BJ (cell line): ENCODE measurements around the gene MTA2. TPM values are rescaled to one million over a fixed set of nuclear protein-coding genes. Genes with fewer than 3 reads are reported as not detected.
"Not testable (repeated sequence)": the region's sequence is repeated elsewhere in the genome, so short reads cannot be mapped to it uniquely, and the experiment has no call there.

Source experiments
- CTCF ChIA-PET: fragments of 350-600 bp; formaldehyde crosslinking; extraction: SDS; loops from one replicate; lab custom pipeline; 2021; ENCODE audit warnings: antibody characterized with exemption, inconsistent platforms; lab: Yijun Ruan, JAX
- POLR2A ChIA-PET: fragments of 300-600 bp; sonication (Branson Sonifier 250); formaldehyde crosslinking; extraction: SDS; loops from one replicate; lab custom pipeline; 2021; ENCODE audit warnings: antibody characterized with exemption; lab: Charles Lee
- DNase-seq: peaks from one replicate; pipeline ENCODE4 v3.0.0-alpha.2; 2011; ENCODE audit warnings: low read depth
- H3K27me3 ChIP-seq: 2 replicates; pipeline ENCODE4 v1.6.0; 2011; ENCODE audit warnings: low read length; ENCODE audit not compliant: control insufficient read depth, insufficient read depth
- H3K36me3 ChIP-seq: 2 replicates; pipeline ENCODE4 v1.5.1; 2011; ENCODE audit warnings: low read length; ENCODE audit not compliant: control insufficient read depth, insufficient read depth
- H3K4me3 ChIP-seq: 2 replicates; pipeline ENCODE4 v1.5.1; 2011; ENCODE audit warnings: low read depth, mild to moderate bottlenecking, control low read depth, low read length
- polyA plus RNA-seq: library from polyadenylated mRNA; depleted of rRNA; stranded (reverse); fragments of >200 nt; gene quantifications from 2 replicates; pipeline ENCODE4 v1.2.3, GENCODE V29; 2011
- TF ChIP-seq, protein P1 (sequence below): IDR thresholded peaks from 2 replicates; pipeline ENCODE4 v1.5.1; 2011; ENCODE audit warnings: low read depth, mild to moderate bottlenecking, control low read depth, inconsistent platforms, low read length, moderate library complexity; ENCODE audit not compliant: insufficient read depth

Gene MTA2
- polyA plus RNA-seq, 1 experiment: 16.4 TPM

DNA sequence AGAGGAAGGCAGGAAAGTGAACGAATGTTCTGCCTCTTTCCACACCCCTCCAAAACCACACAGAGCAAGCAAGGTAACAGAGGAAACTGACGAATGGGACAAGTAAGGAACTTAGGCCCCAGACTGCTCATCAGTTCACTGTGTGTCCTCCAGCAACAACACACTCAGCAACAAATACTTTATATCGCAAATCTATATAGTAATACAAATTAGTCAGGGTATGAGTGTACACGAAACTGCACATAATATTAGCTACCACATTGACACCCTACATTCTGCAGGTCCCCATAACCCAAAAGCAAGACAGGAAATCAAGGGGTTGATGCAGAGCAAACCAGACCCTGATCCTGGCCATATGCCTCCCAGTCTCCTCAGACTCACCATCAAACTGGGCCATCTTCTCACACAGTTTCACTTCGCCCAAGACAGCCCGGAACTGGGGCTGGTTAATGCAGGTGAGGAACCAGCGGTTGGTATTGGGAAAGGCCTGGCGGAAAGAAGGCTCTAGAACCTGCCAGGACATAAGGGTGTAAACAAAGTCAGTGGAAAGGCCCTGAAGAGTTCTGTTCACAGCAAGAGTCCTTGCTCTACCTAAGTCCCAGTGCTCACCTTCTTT, 34.5 kb downstream of the MTA2 start:
- no peaks in the 10 kb centered on the region for H3K27me3 ChIP-seq
- CTCF ChIA-PET: interaction anchor here (1.2 kb wide), 1 partner anchor 24 kb away, joined by 4 read pairs; no protein-coding TSS in a partner anchor
- H3K36me3 ChIP-seq: peaks cover 32% of the 10 kb centered on the region
- POLR2A ChIA-PET: no interaction called here
- TF ChIP-seq, protein P1, sequence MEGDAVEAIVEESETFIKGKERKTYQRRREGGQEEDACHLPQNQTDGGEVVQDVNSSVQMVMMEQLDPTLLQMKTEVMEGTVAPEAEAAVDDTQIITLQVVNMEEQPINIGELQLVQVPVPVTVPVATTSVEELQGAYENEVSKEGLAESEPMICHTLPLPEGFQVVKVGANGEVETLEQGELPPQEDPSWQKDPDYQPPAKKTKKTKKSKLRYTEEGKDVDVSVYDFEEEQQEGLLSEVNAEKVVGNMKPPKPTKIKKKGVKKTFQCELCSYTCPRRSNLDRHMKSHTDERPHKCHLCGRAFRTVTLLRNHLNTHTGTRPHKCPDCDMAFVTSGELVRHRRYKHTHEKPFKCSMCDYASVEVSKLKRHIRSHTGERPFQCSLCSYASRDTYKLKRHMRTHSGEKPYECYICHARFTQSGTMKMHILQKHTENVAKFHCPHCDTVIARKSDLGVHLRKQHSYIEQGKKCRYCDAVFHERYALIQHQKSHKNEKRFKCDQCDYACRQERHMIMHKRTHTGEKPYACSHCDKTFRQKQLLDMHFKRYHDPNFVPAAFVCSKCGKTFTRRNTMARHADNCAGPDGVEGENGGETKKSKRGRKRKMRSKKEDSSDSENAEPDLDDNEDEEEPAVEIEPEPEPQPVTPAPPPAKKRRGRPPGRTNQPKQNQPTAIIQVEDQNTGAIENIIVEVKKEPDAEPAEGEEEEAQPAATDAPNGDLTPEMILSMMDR: no peak
- no peak for DNase-seq
- no peak overlapping the region for H3K4me3 ChIP-seq

DNA sequence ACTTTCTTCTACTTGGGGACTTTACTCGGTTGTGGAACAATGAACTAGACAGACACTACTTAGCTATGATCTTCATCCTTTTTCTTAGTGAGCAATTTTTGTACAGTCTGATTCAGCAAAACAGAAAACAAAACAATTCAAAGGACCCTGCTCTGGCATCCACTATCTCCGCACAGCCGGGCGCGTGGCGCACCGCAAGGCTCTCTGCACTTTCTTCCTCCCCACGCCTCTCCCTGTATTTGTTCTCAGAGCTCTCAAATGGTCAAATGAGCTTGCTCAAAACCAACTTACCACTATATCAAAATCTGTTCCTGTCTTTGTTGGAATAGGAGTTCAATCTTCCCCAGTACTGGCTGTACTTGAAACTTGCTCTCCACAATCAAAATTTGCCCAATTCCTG, 35.4 kb downstream of the MTA2 start:
- Histone ChIP-seq H3K4me3 (no peak overlapping the region), H3K36me3 (peaks cover 28% of the 10 kb centered on the region), H3K27me3 (no peaks in the 10 kb centered on the region)
- DNase-seq: no peak
- CTCF ChIA-PET: interaction anchor here (0.9 to 1.2 kb wide), 3 partner anchors 24 to 172 kb away, joined by 3 to 7 read pairs (median 4); no protein-coding TSS in a partner anchor
- TF ChIP-seq, protein P1: no peak
- POLR2A ChIA-PET: no interaction called here

DNA sequence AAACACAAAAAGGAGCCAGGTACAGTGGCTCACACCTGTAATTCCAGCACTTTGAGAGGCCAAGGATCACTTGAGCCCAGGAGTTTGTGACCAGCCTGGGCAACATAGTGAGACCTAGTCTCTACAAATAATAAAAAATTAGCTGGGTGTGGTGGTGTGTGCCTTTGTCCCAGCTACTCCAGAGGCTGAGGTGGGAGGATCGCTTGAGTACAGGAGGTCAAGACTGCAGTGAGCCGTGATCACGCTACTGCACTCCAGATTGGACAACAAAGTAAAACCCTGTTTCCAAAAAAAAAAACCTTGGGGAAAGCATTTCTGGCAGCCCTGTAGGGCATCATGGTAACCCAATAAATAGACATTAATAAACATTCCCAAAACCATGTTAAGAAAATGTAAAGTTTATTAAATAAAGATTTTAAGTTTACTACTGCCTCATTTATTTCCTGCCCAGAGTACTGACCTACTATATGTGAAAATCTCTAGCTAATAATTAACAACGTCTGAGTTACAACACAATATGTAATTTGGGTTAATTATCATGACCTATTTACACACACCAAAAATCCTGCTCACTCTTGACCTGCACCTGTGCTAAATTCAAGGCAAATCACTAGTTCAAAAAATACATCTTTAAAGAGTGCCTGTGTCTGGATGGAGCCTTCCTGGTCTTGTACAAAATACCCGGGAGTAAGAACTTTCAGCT, 36.4 kb downstream of the MTA2 start:
- Histone ChIP-seq H3K27me3 (no peaks in the 10 kb centered on the region), H3K4me3 (no peak overlapping the region), H3K36me3 (peaks cover 23% of the 10 kb centered on the region)
- ChIA-PET POLR2A (interaction anchor here (0.6 kb wide), 1 partner anchor 88 kb away, joined by 4 read pairs; the partner anchor contains the start of gene INTS5), CTCF (interaction anchor here (1.2 to 3.6 kb wide), 2 partner anchors 22 to 141 kb away, joined by 7 to 13 read pairs; no protein-coding TSS in a partner anchor)
- TF ChIP-seq, protein P1: no peak
- no peak for DNase-seq

DNA sequence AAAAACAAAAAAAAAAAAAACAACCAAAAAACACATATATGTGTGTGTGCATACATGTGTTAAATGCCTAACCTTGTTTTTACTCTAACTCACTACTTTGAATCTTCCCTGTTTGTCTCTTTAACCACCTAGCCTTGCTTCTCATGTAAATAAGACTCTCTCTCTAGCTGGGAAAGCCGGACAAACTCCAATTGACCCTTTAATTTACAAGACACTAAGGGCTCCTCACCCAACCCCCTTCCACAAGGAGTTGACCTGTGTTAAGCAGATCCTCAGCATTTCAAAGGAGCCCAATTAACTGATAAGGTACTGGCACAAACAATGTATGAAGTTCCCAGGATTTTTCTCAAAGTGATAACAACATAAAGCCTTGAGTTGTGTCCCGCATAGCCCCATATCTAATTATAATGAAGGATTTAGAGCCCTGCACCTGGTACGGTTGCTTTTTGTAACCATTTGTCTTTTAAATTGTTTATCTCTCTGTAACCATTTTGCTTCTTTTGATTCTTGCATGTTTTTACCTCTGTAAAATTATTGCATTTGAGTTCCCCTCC, 39.9 kb downstream of the MTA2 start:
- CTCF ChIA-PET: interaction anchor here (0.6 to 4.9 kb wide), 13 partner anchors 9 to 170 kb away, joined by 3 to 66 read pairs (median 6); partner anchors contain the start of gene SCGB1A1
- H3K36me3 ChIP-seq: peaks cover 19% of the 10 kb centered on the region
- DNase-seq, H3K4me3 ChIP-seq, POLR2A ChIA-PET, H3K27me3 ChIP-seq: not testable (repeated sequence)

DNA sequence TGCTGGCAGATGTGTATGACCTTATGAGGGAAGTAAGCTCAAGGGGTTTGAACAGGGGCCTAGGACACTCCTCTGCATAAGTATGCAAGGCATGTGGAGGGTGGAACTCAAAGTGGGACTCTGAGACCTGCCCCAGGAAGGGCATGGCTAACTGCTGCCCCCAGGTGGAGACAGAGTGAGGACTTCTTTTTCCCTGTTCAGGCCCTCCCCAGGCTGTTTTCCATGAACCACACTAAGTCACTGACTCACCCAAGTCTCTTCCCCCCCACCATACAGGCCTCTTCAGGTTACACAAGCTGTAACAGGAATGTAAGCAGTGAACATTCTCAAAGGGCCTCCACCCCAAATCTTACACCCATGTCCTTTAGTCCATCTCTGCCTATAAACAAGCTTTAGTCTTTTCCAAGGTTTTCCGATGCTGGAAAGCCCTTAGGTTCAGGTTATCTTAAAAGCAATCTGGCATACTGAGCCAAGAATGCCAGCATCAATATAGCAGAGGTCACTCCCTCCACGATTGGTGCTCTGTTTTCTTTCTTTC, 41.0 kb downstream of the MTA2 start:
- TF ChIP-seq, protein P1: peak; percentile 88
- peaks cover 10% of the 10 kb centered on the region for H3K36me3 ChIP-seq
- H3K4me3 ChIP-seq: no peak overlapping the region
- peak; percentile 94 for DNase-seq
- POLR2A ChIA-PET: interaction anchor here (0.6 to 1.1 kb wide), 4 partner anchors 13 to 281 kb away, joined by 3 to 9 read pairs (median 4); partner anchors contain the start of genes AHNAK and EEF1G
- H3K27me3 ChIP-seq: no peaks in the 10 kb centered on the region
- CTCF ChIA-PET: interaction anchor here (0.6 to 4.9 kb wide), 31 partner anchors 9 to 315 kb away, joined by 3 to 66 read pairs (median 5); partner anchors contain the start of genes AHNAK, EML3, SCGB1A1 and TUT1

DNA sequence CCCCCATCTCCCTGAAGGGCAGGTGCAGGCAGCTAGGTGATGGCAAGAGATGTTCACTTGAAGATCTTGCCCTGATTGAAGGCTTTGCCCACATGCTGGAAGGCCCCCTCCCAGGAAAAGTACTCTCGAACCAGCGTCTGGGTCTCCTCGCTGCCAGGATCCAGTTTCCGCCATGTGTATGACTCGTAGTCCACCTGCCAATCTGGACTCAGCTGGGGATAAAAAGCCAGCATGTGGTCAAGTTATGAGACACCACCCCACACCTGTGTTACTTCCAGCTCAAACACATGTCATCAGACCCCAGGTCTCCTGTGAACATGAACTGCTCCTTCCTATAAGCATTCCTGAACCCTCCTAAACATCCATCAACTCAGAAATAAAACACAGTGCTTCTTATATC, 42.0 kb downstream of the MTA2 start:
- H3K36me3 ChIP-seq, H3K4me3 ChIP-seq, H3K27me3 ChIP-seq, POLR2A ChIA-PET, DNase-seq: not testable (repeated sequence)
- CTCF ChIA-PET: interaction anchor here (1.4 to 4.9 kb wide), 13 partner anchors 8 to 164 kb away, joined by 3 to 66 read pairs (median 17); partner anchors contain the start of genes AHNAK and TUT1
